ENCODE measurements around the gene FXYD5.
"Not testable (repeated sequence)": the region's sequence is repeated elsewhere in the genome, so short reads cannot be mapped to it uniquely, and the experiment has no call there.

Gene FXYD5

DNA sequence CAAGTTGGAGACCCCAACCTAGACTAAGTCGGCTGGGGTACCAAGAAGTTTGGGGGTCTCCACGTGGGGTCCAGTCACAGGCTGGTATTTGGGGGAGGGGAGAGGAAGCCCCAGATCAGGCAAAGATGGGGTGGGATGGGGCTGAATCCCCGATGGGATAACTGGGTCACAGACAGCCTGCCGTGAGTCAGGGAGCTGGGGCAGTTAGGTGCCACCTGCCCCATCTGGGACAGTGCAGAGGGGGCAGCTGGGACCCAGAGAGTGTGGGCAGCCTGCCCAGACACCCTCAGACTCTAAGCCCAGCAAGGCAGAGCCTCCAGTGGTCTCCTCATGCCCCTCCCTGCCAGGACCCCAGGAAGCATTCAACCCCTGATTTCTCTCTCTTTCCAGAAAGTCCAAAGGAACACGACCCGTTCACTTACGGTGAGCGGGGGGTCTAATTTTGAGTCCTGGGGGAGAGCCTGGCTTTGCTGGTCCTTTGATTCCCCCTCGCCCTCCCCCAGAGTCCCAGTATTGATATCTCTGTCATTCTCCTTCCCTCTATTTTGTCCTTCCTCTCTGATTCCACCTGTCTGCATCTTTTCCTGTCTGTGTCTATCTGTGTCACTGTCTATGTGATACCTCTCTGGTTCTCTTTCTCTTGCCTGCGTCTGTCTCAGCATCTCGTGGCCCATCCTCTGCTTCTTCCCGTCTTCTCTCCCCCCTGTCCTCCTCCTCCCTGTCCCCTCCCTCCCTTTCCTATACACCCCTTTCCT, 14.2 kb upstream of the FXYD5 start:
- no peak for DNase-seq

DNA sequence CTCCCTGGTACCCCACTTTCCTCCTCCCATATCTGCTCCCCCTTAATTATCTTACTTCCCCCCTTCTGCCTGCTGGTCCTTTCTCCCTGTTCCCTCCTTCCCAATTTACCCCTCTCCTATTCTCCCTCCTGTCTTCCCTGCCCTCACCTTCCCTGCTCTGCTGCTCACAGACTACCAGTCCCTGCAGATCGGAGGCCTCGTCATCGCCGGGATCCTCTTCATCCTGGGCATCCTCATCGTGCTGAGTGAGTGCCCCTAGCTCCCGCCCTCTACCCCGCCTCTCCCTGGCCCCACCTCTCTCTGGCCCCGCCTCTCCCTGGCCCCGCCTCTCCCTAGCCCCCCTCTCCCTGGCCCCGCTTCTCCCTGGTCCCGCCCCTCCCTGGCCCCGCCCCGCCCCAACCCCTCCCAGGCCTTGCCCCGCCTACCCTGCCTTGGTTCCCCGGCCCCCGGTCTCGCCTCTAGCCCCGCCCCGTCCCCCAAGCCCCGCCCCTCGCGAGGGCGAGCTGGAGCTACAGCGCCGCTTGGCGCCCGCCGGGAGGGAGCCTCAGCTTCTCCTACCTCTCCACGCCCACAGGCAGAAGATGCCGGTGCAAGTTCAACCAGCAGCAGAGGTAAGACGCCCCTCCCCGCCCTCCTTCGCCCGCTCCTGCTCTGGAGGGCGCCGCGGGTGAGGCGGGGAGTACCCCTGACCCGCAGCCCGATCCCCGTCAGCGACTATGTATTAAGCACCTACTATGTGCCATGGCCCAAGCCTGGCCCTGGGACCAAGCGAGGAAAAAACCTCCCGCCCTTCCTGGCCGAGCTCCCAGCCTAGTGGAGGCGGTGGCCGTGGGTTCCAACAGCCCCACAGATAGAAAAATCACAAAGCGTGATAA, 13.3 kb upstream of the FXYD5 start:
- DNase-seq: peak; percentile 96

DNA sequence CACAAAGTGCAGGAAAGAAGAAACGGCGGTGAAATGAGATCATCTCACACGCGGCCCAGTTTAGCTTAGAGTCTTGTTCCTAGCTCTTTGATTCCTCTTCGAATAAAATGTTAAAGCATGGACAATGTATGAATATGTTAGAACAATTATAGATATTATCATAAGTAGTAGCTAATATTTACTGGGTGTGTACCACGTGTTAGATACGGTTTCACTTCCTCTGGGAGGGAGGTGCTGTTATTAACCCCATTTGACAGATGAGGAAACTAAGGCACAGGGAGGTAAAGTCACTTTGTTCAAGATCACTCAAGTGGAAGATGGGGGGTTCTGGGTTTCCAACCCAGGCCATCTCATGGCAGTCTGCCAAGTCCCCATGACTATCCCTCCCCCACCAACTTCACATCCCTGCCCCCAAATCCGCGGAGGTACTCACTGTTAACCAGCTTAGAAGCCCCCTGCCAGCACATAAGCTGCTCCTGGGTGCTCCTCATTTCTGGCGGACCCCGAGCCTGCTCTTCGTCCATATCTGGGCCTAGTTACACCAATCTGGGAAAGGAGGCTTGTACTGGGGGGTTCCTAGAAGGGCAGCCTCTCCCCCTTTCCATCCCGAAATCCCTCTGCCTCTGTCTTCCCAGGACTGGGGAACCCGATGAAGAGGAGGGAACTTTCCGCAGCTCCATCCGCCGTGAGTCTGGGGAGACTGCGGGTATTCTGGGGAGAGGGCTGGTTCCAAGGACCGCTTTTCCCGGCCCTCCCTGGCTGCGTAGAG, 12.5 kb upstream of the FXYD5 start:
- DNase-seq: no peak

DNA sequence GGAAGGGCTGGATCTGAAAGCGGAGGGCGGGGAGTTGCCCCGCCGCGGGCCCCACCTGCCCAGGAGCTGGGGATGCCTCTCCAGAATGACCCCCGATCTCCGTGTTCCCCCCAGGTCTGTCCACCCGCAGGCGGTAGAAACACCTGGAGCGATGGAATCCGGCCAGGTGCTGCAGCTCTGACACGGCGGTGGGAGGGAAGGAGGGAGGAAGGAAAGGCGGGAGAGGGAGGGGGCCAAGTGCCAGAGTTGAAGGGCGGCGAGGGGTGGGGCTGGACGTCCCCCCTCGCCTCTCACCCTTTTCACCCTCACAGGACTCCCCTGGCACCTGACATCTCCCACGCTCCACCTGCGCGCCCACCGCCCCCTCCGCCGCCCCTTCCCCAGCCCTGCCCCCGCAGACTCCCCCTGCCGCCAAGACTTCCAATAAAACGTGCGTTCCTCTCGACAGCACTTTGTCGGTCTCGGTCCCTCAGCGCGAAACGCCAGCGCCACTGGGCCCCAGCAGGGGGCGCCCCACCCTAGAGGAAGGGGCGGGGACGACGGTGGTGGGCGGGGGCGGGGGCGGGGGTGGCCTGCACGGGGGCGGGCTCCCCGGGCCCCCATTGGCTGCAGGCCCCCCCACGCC, 11.8 kb upstream of the FXYD5 start:
- DNase-seq: peak; percentile 67

DNA sequence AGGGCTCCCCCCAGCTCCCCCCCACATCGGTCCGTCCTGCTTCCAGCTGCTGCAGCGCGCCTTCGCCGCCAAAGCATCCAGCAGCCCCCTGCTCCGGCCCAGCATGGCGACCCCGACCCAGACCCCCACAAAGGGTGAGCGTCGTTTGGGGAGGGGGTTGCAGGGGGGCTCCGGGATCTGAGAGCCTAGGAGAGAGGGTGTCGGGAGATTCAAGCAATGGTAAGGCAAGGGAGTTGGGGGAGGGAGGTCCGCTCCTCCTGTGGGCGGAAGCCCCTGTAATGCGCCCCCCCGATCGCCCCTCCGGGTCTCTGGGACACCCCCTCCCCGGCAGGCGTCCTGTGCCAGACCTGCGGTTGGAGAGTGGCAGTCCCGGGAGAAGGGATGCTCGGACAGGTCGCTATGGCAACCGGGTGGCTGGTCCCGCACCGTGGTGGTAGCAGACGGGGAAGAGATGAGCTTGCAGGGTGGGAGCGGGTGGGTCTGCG, 11.3 kb upstream of the FXYD5 start, which contains the start of gene FXYD7:
TSS of gene FXYD7 (plus strand) at position 25 of the 485 bp plus-strand sequence. CDS start at position 104, 79 bp downstream.
- DNase-seq: no peak

DNA sequence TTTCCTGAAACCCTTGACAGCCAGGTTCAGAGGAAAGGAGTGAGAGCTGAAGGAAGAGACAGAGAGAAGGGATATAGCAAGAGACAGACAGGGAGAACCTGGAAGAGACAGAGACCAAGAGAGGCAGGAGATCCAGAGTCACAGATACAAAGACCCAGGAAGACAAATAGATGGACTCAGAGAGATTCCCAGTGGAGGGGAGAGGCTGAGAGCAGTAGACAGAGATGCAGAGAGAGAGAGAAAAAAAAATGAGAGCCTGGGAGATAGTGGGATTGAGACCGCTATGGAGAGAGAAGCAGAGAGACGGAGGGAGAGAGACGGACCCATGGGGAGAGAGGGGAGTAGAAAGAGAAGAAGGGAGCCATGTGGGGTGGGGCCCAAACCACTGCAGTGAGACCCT, 10.7 kb upstream of the FXYD5 start:
- no peak for DNase-seq

DNA sequence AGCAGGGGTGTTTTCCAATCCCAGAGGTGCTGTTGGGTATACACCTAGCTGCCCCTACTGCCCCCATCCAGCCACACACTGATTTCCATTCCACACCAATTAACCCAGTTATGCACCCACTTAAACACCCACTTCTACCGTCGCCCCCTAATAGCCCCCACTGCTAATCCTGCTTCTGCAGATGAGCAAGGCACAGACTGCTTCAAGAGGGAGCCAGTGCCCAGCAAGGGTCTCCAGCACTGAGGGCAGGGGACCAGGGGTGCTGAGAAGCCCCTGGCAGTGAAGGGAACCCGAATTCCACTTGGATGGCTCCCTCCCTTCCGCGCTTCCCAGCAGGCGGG, 10.3 kb upstream of the FXYD5 start:
- no peak for DNase-seq

DNA sequence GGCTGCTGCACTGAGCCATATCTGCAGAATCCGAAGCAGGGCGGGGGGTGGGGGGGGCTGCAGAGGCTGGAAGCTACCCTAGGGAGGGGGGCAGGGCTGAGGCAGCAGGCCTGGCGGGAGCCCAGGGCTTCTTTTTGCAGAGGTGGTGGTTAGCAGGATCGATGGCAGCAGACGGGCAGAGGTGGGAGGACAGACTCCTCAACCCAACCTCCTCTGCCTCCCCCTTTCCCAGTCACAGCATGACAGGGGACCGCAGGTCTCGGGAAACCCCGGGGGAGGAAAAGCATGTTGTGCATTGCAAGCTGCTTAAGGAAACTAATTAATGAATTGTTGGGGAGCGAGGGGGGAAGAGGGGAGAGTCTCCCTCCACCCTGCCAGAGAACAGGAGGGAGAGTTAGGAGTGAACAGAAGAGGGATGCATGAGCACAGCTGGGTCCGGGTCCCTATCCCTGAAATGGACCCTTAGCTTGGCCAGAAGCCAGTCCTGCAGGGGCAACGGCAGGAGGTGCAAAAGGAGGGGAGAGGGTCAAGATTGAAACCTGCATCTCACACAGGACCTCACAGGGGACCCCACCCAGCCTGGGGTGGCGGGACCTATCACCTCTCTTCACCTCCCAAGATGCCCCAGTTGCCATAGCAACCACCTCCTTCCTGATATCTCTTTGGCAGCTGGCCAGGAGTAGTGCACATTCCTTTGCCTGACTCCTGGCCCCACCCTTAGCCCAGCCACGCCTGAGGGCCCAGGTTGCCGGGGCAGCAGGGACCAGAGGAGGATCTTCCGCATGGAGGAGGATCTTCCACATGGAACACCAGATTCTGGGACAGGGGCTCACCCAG, 9.7 kb upstream of the FXYD5 start:
- DNase-seq: no peak

DNA sequence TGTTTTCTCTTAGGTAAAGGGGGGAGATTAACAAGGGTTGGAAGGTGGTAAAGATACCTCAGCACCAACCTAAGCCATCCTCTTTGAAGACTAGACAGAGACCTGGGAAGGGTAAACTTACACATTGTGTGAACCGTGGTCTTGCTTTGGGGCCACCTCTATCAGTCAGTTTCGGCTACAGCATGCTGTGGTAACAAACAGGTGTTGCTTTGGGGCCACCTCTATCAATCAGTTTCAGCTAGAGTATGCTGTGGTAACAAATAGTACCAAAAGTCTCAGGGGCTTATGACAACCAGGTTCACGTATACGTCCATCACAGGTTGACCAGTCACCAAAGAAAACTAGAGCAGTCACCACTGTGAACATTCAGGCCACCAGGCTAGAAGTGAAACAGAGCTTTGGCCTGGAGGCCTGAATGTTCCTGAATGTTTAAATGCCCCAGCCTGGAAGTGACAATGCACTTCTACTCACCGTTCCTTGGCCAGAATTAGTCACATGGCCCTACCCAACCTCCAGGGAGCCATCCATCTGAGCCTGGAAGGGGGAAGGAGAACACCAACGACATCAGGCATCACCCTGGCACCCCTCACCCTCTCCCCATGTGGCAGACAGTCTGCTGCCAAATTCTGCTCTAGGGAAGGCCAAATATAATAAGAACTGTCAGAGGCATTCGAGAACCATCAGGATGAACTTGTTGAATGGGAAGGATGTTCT, 7.6 kb upstream of the FXYD5 start:
- no peak for DNase-seq

DNA sequence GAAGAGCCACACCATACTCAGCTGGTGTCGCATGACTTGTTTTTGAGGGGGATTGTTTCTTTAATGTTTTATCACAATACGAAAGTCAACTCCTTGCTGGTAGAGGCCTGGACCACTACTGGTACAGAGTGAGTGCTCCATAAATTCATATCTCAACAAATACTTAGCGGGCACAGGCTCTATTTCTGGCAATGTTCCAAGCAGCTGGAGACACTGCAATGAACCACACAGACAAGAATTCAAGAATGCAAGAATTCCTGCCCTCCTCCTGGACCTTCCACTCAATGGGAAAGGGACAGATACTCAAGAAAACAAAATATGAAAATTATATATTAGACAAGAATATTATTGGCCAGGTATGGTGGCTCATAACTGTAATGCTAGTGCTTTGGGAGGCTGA, 5.1 kb upstream of the FXYD5 start:
- DNase-seq: no peak

DNA sequence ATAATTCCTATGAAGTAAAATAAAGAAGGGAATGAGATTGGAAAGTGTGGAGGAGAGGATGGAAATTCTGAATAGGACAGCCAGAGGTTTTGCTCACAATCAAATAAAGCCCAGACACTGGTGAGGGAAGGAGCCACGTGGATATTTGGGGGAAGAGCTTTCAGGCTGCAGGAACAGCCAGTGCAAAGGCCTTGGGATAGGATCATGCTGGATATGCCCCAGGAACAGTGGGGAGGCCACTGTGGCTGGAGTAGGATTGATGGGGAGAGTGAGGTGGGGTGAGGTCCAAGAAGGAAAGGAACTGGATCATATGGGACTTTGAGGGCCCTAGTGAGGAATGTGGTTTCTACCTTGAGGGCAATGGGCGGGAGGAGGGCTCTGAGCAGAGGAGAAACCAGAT, 4.1 kb upstream of the FXYD5 start:
- no peak for DNase-seq

DNA sequence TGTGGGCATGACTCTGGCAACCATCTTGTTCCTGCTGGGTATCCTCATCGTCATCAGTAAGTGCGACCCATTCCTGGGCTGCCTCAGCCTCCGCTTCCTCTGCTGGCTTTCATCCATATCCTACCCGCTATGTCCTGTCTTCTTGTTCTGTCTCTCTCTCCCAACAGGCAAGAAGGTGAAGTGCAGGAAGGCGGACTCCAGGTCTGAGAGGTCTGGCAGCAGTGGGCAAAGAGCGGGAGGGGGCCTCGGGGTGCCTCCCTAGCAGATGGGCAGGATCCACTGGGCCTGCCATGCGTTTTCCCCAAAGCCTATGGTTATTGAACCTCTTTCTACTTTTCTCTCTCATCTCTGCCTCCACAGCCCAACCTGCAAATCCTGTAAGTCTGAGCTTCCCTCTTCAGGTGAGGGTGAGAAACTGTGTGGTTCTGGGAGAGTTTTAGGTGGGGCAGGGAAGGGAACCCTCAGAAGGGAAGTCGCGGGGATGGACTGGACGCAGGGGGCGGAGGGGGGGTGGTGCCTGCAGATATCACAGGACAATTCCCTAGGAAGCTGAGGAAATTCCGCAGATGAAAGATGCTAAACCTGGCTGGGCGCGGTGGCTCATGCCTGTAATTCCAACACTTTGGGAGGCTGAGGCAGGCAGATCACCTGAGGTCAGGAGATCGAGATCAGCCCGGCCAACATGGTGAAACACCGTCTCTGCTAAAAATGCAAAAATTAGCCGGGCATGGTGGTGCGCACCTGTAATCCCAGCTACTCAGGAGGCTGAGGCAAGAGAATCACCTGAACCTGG, 3.1 kb upstream of the FXYD5 start:
- no peak for DNase-seq

DNA sequence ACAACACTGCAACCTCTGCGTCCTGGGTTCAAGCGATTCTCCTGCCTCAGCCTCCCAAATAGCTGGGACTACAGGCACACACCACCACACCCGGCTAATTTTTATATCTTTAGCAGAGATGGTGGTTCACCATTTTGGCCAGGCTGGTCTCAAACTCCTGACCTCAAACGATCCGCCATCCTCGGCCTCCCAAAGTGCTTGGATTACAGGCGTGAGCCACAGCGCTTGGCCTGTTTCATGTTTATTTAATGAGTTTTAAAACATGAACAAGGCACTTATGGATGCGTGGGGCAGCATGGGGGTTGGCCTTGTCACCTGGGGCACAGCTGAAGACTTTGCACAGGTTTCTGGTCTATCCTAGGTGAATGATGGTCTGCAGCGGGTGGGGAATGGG, 1.4 kb upstream of the FXYD5 start:
- DNase-seq: not testable (repeated sequence)

DNA sequence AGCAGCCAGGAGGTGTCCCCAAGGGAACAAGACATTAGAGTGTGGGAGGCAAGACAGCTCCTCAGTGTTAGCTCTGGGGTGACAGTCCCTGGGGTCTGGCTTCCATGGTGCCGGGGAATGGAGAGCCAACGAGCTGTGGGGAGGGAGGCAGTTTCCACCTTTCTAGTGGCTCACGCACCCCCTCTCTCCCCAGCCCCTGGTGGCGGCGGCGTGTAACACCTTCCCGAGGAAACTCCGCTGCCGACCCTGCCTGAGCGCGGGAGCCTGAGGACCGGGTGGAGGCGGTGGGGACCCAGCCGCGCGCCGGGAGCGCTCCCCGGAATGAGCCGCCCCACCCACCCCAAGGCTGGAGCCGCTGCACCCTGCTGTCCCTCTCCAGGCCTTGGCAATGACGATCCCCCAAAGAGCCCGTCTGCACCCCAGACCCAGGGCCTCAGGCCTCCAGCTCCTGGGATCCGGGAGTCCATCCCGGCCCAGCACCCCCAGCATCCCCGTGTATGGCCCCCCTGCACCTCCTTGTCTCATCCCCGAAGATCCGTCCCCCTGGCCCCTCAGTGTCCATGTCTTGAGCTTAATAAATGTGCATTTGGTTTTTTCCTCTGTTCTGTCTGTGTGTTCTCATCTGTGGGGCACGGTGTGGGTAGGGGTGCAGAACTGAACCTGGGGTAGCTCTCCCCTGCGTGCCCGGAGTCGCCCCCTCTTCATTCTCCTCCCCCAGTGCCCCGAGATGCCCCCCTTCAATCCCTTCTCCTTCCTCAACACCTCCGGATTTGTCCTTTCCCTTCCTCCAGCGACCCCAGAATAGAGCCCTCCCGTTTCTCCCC, 622 bp upstream of the FXYD5 start:
- peak; percentile 82 for DNase-seq

DNA sequence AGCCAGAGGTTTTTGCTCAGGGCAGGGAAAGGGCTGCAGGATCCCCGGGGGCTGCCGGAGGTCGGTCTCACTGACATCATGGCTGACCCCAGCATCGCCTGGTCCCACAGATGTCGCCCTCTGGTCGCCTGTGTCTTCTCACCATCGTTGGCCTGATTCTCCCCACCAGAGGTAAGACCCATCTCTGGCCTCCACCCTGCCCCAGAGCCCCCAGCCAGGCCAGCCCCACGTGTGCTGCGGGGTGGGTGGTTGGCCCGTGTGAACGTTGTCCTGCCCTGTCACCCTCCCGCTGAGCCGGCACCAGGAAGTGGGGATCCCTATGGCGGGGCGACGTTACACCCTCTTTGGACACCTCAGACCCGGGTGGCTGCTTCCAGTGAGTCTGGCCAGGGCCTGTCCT, 906 bp downstream of the FXYD5 start:
- peak; percentile 46 for DNase-seq

DNA sequence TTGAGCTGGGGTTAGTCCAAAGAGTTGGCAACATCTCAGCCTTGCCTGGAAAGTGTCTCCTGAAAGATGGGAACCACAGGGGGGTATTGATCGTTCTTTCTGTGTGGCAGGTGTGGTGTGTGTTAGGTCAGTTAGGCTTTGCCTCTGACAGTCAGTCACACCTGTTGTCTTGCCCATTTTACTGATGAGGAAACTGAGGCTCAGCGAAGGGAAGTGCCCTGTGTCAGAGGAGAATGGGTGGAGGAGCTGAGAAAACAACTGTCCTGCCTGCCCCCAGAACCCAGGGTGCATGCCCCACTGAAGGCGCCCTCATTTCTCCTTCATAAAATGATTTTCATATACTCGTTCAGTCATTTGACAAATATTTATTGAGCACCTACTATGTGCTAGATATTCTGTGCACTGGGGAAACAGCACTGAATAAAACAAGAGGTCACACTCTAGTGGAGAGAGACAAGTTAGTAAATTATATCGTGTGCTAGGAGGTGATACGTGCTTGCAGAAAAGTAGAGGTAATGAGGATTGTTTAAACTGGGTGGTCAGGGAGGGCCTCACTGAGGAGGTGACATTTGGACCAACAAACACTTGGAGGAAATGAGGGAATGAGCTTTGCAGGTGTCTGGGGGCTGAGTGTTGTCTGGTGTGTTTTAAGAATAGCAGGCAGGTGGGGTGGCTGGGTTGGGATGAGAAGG, 1.6 kb downstream of the FXYD5 start:
- DNase-seq: no peak

DNA sequence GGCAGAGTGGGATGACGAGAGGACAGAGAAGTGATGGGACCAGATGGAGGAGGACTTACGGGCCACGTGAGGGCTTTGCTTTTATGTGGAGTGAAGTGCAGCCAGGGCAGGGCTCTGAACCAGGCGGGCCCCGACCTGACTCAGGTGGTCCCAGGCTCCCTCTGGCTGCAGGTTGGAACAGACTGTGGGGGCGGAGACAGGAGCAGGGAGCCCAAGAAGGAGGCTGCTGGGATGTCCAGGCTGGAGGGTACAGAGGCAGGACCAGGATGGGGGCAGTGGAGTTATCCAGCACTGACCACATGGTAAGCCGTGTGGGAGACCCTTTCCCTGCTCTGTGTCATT, 2.1 kb downstream of the FXYD5 start:
- no peak for DNase-seq

DNA sequence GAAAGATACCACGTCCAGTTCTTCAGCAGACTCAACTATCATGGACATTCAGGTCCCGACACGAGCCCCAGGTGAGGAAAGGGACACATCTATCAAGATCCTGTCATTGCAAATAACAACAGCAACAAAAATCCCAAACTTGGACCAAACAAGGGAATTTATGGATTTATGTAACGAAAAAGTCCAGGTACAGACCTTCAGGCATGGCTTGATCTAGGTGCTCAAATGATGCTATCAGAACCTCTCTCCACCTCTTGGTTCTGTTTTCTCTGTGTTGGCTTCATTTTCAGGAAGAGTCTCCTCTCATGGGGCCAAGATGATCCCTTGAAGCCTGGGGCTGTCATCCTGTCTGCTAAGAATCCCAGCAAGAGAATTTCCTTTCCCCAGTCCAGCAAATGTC, 2.9 kb downstream of the FXYD5 start:
- no peak for DNase-seq

DNA sequence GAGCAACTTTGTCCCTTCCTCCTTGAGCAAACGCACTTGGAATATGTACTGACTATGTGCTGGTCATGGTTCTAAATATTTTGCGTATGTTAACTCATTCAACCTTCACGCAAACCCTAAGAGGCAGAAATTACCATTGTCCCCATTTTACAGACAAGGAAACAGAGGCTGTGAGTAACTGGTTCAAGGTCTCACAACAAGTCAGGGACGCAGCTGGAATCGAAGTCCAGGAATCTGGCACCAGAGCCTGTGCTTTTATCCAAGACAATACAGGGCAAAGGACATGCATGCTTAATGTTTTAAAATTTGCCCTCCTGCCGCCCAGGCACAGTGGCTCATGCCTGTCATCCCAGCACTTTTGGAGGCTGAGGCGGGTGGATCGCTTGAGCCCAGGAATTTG, 5.1 kb downstream of the FXYD5 start:
- no peak for DNase-seq
